NCI-H1930 (cell line): Measurements from ENCODE around the gene SIX2.

Source experiments
- DNase-seq, 2 experiments: peaks; one replicate each; lab custom pipeline; 2025; lab: John Stamatoyannopoulos, UW

SIX2 gene

DNA sequence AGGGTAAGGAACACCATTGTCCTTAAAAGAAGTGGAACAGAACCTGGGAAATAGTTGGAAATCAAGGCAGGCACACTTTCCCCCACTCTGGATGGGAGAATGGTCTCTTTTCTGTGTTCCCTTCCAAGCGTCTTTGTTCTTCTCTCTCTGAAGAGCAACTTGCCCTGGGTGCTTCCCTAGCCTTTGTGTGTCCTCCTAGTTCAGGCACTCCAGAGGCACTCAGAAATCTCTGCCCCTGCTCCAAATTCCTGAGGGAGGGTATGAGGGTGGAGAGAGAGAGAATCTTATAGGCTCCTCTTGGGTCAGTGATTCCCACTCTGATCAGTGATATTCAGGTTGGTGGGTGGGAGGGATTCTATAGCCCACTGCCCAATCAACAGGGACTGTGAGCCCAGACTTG is 8.8 kb upstream of the SIX2 start:
- no peak for DNase-seq

DNA sequence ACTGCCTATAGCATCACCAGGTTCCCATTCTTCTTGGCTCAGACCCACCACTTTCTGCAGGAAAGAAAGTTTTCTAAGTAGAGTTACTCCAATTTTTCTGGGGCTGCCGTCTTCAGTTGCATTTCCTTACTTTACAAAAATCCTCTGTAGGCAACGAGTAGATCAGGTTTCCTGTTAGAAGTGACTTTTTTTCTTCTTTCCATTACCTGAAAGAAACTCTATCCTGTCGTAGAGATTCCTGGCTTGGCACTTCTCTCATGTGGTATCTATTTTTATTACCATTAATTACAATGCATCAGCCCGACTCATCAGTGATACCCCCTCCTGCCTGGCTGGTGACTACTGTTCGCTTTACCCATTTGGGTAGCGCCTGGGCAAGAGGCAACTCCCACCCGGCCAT is 5.6 kb upstream of the SIX2 start:
- no peak for DNase-seq

DNA sequence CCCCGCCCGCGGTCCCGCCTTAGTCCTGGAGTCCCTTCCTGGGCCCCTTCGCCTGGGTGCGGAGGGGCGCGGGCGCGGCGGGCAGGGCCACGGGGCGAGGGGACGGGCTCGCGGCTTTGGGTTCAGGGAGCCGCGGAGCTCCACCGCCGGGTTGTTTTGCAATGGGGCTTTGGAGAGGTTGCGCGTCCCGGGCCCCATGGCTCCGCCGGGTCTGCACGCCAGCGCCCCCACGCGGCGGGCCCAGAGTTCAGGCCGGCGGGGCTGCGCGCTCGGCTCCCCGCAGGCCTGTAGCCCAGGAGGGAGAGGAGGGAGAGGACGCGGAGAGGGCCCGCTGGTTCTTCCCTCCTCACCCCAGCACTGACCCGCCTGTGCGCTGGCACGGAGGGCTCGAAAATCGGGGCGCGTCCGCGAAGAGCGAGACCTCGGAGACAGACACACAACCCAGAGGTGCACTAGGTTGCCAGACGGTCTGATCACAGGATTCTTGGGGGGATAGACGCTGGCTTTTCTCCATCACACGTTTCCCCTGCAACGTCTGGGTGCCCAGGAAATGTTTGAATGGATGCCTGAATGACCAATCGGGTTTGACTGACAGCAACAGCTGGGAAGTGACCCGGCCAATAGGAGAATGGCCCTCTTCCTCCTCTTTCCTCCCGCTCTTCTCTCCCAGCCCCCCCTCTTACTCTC is 4.9 kb upstream of the SIX2 start:
- no peak for DNase-seq

DNA sequence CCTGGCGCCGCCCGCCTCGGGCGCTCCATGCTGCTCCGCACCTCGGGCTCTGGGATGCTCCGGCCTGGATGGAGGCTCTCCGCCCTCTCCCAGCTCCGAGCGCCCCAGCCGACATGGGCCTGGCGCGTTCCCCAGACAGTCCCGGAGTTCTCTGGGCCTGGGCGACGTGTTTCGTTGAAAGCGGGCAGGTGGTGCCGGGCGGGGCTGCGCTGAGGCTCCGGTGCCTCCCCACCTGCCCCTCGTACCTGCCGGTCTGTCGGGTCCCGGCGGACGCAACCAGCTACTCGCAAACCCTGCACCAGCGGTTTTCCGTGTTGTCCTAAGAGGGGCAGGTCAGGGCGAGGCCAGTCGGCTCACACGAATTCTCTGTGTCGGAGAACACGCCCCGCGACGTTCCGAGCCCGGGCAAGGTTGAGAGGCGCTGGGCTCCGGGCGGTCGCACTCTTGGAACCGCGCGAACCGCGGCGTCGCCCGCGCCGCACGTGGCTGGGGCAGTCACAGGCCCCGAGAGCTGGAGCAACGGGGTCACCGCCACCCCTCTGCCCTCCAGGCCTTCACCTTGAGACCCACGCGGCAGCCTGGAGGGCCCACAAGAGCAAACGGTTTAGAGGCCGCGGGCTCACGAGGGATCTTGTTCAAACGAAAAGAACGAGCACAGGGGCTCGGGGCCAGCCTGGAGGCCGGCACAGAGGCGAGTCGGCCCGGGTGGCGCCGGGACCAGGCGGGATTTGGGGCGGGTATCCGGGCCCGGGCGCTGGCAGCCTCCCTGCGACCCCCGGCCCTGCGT is 4.2 kb upstream of the SIX2 start:
- DNase-seq: no peak

DNA sequence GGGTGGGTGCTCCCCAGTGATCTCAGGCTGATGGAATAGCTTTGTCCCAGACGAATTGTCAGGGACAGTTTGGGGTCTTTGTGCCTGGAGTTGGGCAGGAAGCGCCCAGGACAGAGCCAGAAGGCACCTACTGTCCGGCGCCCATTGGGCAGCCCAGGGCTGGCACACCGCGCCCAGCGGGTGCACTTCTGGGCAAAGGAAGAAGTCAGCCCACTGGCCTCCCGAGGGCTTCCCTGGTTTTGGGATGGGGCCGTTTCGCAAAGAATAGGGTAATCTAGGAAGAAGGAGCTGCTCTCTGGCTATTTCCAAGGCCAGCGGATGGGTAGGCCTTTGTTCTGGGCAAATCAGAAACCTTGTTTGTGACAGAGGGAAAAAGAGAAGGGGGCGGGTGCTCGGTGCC is 3.5 kb upstream of the SIX2 start:
- no peak for DNase-seq

DNA sequence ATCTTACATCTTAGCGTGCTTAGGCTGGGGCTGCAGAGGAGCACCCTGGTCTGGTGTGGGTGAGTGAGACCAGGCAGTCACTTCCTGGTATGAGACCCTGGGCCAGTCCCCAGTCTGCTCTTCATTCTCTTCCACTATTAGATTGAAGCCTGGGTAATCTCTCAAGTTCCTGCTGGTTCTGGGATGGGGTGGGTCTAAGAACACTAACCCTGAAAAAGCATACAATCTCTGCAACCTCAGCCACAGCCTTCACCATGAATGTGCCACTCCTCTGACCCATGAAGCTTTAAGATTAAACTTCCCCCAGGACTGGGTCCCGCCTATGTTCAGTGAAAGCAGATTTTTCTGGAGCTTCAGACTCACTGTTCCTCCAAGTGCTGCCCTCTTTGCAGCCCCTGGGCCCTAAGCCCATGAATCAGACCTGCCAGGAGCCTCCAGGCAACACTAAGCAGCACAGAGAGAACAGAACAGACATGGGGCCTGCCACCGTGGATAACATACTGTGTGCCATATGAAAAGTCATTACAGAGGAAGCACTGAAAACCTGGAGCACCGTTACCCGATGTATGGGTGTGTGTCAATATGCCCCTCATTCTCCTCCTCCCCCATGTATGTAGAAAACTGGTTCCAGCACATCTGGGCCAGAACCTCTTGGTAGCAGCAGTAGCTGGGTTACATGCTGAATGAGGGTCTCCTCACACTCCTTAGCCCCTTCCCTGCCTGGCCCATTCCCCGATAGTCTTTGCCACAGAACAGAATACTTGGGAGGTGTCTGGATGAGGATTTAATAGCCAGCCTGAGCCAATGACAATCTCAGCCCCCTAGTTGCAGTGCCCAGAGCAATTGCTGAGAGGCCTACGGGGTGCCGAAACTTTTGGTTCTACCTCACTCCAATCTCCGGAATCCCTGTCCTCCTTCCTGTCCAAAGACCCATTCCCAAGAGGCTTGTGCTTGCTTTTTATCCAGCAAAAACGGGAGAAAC is 2.7 kb upstream of the SIX2 start:
- no peak for DNase-seq

DNA sequence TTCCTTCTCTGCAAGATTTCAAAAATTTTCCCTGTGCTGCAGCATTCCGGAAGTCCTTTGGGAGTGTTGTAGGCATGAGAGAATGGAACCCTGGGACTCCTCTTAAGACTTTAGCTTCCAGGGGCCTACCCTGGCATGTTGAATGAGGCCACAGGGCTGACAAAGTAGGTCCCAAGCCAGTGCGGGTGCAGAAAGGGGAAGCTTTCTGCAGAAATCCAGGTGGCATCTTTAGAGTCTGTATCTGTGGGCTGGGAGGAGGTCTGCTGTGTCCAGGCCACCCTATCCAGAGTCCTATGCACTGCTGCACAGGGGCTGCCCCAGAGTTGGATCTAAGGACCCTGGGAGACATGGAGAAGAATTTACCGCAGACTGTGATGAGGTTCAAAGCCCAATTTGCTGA is 1.9 kb upstream of the SIX2 start:
- DNase-seq: no peak

DNA sequence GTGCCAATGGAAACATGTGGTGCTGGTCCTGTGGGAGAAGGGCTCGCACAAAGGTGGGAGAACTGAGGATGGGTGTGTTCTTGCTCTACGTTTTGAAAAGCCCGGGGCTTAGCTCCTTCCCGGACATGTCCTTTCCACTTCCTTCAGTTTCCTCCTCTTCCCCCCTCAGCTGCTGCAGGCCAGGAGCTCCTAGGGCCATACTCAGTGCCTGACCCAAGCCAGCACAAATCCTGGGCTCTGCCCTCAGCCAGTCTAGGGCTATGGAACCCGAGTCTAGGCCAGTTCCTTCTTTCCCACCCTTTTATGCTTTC is 1.4 kb upstream of the SIX2 start:
- no peak for DNase-seq

DNA sequence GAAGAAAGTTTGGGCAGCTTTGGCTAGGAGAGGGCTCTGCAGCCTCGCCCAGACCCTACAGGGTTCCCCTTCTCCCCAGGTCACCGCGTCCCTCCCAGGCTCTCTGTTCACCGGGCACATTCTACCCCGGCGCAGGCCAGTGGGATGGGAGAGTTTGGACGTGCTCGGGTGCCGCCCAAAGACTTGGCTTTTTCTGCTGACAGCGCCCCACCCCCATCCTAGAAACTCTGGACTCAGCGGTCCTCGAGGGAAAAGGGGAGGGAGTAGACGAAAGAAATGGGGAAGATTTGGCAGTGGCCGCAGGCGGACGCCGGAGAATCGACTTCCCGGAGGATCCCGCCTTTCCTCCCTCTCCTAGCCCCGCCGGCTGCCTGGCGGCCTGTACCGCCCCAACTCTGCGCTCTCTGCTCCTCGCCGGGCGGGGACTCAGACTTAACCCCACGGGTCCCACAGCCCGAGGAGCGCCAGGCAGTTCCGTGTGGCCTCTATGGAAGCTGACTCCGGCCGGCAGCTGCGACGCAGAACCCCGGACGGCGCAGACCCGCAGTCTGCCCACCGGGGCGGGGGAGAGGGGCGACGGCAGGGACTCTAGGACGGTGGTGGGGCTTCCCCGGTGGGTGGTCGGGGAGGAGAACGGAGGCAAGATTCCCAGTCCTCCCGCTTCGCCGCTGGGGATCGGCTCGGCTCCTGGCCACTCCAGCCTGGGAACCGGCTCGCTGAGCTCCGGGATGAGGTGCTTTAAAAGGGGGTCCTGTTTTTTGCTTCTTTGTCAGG is 863 bp upstream of the SIX2 start:
- no peak for DNase-seq

DNA sequence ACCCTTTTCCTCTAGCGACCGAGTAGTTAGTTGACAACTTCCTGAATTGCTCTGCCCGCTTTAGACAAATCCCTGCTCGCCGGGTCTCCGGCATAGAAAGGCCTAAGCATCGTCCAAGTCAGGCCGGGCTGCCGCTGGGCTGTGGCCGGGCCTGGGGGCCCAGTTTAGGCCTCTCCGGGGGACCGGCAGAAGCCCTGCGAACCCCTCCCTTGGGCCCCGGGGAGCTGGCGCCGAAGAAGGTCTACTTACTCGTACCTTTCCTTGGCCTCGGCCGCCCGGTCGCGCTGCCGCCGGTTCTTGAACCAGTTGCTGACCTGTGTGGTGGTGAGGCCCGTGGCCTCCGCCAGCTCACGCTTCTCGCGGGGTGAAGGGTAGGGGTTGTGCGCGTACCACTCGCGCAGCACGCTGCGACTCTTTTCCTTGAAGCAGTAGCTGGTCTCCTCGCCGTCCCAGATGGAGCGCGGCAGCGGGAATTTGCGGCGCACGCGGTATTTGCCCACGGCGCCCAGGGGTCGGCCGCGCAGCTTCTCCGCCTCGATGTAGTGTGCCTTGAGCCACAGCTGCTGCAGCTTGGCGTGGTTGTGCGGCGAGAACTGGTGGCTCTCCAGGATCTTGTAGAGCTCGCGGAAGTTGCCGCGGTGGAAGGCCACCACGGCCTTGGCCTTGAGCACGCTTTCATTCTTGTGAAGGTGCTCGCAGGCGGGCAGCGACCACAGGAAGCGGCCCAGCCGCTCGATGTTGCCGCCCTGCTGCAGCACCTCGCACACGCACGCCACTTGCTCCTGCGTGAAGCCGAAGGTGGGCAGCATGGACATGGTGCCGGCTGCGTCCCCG is 739 bp downstream of the SIX2 start:
- DNase-seq: no peak

DNA sequence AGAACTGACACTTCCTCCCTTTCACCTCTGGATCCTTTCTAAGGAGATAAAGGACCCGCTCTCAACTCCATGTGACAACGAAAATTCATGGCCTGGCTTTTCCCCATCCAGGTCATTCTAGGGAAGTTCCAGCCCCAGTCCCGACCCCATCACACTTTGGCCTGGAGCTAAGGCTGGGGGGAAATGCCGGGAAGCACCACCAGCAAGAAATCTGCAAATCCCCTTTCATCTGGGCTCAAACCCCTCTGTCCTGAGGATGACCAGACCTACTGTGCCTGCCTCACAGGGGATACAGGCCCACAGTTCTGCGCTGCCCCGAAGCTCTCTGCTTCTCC is 1.3 kb downstream of the SIX2 start:
- no peak for DNase-seq

DNA sequence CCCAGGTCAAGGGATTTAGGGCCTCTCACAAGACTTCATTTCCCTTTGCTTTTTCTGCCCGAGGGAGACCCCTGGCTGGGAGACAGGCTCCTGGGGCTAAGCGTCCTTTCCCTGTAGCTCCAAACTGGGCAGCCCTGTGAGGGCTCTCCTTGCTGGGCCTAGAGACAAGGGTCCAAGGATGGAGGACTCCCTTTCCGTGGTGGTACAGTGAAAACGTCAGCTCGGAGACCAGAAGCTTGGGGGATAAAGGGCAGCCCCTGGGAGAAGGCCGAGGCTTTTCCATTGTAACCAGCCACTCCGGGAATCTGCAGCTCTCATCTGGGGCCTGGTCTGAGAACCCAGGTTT is 2.3 kb downstream of the SIX2 start:
- DNase-seq: no peak

DNA sequence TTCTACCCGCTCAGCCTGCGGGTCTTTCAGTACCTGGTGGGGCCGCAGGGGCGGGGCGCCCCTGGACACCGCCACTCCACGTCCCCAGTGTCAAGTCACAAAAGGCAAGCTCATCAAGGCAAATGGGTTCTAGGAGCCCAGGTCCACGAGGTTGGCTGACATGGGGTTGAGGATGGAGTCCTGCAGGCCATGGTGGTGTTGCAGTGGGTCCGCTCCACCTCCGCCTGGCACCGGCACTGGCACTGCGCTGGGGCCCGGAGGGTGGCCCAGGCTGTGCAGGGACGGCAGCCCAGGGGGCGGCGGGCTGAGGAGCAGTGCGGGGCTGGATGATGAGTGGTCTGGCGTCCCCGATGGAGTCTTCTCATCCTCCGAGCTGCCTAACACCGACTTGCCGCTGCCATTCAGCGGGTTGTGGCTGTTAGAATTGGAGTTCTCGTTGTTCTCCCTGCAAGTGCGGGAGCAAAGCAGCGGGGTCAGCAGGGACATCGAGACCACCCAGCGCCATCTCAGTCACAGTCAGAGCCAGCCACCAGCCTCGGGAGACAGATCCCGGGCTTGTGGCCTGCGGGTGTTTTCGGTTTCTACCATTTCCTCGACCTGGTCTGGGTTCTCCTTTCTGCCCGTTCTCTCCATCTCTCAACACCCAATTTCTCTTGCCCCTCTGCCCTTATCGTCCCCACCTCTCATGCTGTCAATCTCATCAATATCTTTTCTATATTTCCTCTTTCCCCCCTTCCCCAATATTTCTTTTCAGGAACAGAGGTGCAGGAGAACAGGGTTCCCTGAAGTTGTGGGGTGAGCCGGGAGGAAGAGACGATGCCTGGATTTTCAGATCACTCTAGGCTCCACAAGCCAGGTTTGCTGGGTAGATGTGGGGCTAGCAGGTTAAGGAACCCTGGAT is 3.0 kb downstream of the SIX2 start:
- no peak for DNase-seq

DNA sequence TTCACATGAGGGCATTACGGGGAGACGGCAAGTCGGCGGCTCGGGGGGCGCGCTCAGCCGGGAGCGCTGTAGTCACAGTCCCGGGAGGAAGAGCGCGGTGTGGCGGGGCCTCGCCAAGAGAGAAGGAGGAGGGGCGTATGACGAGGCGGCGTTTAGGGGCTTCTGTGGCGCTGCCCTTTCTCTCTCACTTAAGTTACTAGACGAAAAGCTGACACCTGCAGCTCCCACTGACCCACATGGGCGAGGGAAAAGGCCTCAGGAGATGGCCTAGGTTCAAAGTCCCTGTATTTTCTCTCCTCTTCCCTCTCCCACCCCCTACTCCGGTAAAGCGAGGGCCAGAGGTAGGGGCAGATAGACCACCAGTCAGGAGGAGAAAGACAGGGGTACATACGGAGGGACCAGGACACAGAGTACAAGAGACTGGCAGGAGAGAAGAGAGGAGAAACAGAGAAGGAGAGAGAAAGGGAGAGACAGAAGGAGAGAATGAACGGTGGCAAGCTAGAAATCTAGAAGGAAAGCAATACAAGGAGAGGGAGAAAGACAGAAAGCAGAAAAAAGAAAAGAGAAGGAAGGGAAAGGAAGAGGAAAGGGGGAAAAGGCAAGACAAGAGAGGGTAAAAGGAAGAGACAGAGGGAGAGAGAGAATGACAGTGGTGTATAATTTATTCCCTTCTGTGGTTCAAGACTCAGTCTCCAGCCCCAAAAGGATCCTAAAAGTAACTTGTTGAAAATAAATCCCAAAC is 3.8 kb downstream of the SIX2 start:
- DNase-seq: no peak

DNA sequence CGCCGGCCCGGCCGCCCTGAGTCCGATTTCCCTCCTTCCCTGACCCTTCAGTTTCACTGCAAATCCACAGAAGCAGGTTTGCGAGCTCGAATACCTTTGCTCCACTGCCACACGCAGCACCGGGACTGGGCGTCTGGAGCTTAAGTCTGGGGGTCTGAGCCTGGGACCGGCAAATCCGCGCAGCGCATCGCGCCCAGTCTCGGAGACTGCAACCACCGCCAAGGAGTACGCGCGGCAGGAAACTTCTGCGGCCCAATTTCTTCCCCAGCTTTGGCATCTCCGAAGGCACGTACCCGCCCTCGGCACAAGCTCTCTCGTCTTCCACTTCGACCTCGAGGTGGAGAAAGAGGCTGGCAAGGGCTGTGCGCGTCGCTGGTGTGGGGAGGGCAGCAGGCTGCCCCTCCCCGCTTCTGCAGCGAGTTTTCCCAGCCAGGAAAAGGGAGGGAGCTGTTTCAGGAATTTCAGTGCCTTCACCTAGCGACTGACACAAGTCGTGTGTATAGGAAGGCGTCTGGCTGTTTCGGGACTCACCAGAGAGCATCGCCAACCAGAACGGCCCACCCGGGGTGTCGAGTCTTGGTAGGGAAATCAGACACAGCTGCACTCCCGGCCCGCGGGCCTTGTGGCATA is 4.6 kb downstream of the SIX2 start:
- DNase-seq: no peak

DNA sequence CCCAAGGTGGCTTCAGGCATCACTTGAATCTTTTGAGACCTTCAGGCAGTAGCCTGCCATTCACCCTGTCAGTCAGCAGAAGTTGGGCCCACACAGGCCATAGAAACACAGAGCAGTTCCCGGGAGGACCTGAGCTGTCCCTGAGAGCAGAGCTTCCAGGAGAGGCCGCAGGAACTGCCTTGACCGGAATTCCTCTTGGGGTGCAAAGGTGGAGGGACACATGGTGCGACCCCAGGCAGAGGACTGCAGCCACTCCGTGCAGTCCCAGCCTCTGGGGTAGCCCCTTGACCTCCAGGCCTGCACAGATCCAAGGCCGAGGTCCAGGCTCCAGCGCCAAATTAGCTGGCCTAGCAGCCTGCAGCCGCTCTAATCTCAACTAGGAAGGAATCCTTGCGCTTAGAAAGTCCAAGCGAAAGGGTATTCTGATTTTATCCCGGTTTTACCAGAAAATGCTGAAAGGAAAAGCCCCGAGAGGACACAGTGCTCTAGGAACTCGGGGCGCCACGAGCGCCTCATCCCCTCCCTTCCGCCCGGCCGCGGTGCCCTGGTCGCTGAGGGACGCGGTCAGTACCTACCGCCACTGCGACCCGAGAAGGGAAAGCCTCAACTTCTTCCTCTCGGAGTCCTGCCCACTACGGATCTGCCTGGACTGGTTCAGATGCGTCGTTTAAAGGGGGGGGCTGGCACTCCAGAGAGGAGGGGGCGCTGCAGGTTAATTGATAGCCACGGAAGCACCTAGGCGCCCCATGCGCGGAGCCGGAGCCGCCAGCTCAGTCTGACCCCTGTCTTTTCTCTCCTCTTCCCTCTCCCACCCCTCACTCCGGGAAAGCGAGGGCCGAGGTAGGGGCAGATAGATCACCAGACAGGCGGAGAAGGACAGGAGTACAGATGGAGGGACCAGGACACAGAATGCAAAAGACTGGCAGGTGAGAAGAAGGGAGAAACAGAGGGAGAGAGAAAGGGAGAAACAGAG is 5.4 kb downstream of the SIX2 start:
- DNase-seq: no peak

DNA sequence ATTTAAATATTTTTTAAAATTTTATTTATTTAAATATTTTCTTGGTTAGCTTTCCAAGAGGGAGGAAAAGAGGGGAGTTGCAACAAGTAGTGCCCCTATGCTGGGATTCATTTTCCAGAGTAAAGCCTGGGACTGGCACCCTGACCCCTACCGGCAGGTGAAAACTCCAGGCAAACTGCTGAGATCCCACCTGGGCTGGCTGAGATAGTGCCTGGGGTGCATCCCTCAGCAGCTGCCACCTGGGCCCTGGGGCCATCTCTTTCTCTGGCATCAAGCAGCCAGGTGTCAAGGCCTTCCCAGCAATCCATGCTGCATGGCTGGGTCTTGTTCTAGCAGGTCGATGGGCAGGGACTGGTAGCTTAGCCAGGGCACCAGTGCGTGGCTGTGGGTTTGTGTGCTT is 6.6 kb downstream of the SIX2 start:
- DNase-seq: no peak

DNA sequence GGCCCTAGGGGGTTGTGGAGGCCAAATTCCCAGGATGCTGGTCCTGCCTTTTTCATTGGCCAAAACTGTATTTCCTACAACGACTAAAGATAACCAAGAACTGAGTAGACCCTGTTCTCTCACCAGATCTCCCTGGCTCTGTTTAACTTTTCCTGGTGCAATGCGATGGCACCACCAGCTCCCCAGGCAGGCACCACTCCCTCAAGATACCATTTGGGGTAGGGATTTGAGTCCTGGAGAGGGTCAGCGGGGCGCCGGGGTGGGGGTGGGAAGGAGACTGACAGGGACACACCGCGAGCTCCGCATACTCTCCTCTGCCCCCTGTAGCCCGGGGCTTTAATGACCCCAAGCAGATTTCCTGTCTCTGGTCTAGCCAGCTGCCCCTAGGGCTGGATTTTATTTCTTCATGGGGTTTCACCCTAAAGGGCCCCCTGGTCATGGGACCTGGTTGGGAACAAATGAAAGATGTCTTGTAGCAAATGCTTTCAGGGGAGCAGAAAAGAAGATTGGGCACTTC is 7.3 kb downstream of the SIX2 start:
- no peak for DNase-seq
